ENCODE measurements around the gene CHD6.

DNA sequence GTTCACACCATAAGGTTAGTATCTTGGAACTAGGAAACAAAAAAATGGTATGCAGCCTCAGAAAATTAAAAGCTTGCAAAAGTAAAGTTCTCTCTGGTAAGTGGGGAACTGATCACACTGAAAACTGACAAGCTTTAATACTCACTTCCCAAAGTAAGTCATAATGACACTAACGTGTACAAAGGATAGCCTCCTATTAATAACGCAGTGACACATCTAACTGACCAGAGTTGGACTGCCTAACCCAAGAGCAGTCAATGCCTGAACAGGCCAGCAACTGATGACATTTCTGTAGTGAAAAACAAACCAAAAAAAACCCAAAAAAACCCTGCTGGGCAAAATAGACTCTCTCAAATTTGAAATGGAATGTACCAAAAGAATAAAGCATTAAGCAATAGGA is 30.7 kb downstream of the CHD6 start:
- TF ChIP-seq, protein P1, sequence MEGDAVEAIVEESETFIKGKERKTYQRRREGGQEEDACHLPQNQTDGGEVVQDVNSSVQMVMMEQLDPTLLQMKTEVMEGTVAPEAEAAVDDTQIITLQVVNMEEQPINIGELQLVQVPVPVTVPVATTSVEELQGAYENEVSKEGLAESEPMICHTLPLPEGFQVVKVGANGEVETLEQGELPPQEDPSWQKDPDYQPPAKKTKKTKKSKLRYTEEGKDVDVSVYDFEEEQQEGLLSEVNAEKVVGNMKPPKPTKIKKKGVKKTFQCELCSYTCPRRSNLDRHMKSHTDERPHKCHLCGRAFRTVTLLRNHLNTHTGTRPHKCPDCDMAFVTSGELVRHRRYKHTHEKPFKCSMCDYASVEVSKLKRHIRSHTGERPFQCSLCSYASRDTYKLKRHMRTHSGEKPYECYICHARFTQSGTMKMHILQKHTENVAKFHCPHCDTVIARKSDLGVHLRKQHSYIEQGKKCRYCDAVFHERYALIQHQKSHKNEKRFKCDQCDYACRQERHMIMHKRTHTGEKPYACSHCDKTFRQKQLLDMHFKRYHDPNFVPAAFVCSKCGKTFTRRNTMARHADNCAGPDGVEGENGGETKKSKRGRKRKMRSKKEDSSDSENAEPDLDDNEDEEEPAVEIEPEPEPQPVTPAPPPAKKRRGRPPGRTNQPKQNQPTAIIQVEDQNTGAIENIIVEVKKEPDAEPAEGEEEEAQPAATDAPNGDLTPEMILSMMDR (IDR thresholded peaks at IDR 0.05; ENCODE audit: insufficient read depth, low read length): no peak
- no peak for TF ChIP-seq POLR2AphosphoS5 (IDR thresholded peaks at IDR 0.05; ENCODE audit: low read depth)
- no peak for TF ChIP-seq GABPA (IDR thresholded peaks at IDR 0.05; ENCODE audit: low read depth)
- TF ChIP-seq, protein P2, sequence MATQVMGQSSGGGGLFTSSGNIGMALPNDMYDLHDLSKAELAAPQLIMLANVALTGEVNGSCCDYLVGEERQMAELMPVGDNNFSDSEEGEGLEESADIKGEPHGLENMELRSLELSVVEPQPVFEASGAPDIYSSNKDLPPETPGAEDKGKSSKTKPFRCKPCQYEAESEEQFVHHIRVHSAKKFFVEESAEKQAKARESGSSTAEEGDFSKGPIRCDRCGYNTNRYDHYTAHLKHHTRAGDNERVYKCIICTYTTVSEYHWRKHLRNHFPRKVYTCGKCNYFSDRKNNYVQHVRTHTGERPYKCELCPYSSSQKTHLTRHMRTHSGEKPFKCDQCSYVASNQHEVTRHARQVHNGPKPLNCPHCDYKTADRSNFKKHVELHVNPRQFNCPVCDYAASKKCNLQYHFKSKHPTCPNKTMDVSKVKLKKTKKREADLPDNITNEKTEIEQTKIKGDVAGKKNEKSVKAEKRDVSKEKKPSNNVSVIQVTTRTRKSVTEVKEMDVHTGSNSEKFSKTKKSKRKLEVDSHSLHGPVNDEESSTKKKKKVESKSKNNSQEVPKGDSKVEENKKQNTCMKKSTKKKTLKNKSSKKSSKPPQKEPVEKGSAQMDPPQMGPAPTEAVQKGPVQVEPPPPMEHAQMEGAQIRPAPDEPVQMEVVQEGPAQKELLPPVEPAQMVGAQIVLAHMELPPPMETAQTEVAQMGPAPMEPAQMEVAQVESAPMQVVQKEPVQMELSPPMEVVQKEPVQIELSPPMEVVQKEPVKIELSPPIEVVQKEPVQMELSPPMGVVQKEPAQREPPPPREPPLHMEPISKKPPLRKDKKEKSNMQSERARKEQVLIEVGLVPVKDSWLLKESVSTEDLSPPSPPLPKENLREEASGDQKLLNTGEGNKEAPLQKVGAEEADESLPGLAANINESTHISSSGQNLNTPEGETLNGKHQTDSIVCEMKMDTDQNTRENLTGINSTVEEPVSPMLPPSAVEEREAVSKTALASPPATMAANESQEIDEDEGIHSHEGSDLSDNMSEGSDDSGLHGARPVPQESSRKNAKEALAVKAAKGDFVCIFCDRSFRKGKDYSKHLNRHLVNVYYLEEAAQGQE (IDR thresholded peaks at IDR 0.05; ENCODE audit: insufficient replicate concordance, low read depth): no peak
